Measurements from ENCODE around the gene GSTP1. TPM values are rescaled to one million over a fixed set of nuclear protein-coding genes. Genes with fewer than 3 reads are reported as not detected.

The GSTP1 gene
- total RNA-seq = 215 TPM

GRCh38 chr11:67583247-67584204 is at the start of gene GSTP1:
GSTP1 (plus strand) TSS chr11:67583812; CDS start chr11:67583844, 32 bp downstream.

GRCh38 chr11:67606492-67607295 is 23.1 kb downstream of the GSTP1 start, which contains the start of gene NDUFV1:
NDUFV1 (plus strand) TSS chr11:67606936; CDS start chr11:67607005, 69 bp downstream.

GRCh38 chr11:67629386-67630227 is 46.0 kb downstream of the GSTP1 start, which contains the start of gene NUDT8:
NUDT8 (minus strand) TSS chr11:67629937; CDS start chr11:67629911, 26 bp downstream.

Small RNA genes within 50 kb of the gene (small RNA-seq; reads per million reads assigned to genes)
- not detected for gene AP003385.3

Other genes with a start within 250 kb of the GSTP1 start
- gene POLD4, start 230.3 kb upstream of the GSTP1 start, total RNA-seq = 4.2 TPM
- gene CLCF1, start 210.2 kb upstream of the GSTP1 start, total RNA-seq = not detected
- 15.5 TPM for gene RAD9A, start 191.8 kb upstream of the GSTP1 start, total RNA-seq
- 65.0 TPM for gene PPP1CA, start 182.0 kb upstream of the GSTP1 start, total RNA-seq
- gene TBC1D10C, start 179.7 kb upstream of the GSTP1 start, total RNA-seq = 0.46 TPM
- 0.23 TPM for gene CARNS1, start 168.1 kb upstream of the GSTP1 start, total RNA-seq
- 12.9 TPM for gene RPS6KB2, start 155.3 kb upstream of the GSTP1 start, total RNA-seq
- gene PTPRCAP, start 146.1 kb upstream of the GSTP1 start, total RNA-seq = not detected
- gene CORO1B, start 140.3 kb upstream of the GSTP1 start, total RNA-seq = 28.8 TPM
- gene GPR152, start 131.1 kb upstream of the GSTP1 start, total RNA-seq = not detected
- 0.23 TPM for gene CABP4, start 128.5 kb upstream of the GSTP1 start, total RNA-seq
- gene TMEM134, start 114.6 kb upstream of the GSTP1 start, total RNA-seq = 9.5 TPM
- 53.7 TPM for gene AIP, start 100.8 kb upstream of the GSTP1 start, total RNA-seq
- 81.7 TPM for gene PITPNM1, start 78.4 kb upstream of the GSTP1 start, total RNA-seq
- gene CDK2AP2, start 75.7 kb upstream of the GSTP1 start, total RNA-seq = 9.5 TPM
- not detected for gene CABP2, start 60.4 kb upstream of the GSTP1 start, total RNA-seq
- gene NDUFV1, start 23.1 kb downstream of the GSTP1 start, total RNA-seq = 188 TPM
- gene NUDT8, start 46.1 kb downstream of the GSTP1 start, total RNA-seq = 1.4 TPM
- gene TBX10, start 56.0 kb downstream of the GSTP1 start, total RNA-seq = not detected
- 1.4 TPM for gene ACY3, start 66.9 kb downstream of the GSTP1 start, total RNA-seq
- not detected for gene ALDH3B2, start 90.8 kb downstream of the GSTP1 start, total RNA-seq

Data from diencephalon (tissue), 1 donor.